Astrocyte of the hippocampus (primary cell): Measurements from ENCODE around the gene EXOC1.
"Not testable (repeated sequence)": the region's sequence is repeated elsewhere in the genome, so short reads cannot be mapped to it uniquely, and the experiment has no call there.

Experiments used
- DNase-seq: peaks from one replicate; pipeline ENCODE4 v3.0.0; 2011; ENCODE audit warnings: low read depth, low spot score

EXOC1 gene, protein sequence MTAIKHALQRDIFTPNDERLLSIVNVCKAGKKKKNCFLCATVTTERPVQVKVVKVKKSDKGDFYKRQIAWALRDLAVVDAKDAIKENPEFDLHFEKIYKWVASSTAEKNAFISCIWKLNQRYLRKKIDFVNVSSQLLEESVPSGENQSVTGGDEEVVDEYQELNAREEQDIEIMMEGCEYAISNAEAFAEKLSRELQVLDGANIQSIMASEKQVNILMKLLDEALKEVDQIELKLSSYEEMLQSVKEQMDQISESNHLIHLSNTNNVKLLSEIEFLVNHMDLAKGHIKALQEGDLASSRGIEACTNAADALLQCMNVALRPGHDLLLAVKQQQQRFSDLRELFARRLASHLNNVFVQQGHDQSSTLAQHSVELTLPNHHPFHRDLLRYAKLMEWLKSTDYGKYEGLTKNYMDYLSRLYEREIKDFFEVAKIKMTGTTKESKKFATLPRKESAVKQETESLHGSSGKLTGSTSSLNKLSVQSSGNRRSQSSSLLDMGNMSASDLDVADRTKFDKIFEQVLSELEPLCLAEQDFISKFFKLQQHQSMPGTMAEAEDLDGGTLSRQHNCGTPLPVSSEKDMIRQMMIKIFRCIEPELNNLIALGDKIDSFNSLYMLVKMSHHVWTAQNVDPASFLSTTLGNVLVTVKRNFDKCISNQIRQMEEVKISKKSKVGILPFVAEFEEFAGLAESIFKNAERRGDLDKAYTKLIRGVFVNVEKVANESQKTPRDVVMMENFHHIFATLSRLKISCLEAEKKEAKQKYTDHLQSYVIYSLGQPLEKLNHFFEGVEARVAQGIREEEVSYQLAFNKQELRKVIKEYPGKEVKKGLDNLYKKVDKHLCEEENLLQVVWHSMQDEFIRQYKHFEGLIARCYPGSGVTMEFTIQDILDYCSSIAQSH

DNA sequence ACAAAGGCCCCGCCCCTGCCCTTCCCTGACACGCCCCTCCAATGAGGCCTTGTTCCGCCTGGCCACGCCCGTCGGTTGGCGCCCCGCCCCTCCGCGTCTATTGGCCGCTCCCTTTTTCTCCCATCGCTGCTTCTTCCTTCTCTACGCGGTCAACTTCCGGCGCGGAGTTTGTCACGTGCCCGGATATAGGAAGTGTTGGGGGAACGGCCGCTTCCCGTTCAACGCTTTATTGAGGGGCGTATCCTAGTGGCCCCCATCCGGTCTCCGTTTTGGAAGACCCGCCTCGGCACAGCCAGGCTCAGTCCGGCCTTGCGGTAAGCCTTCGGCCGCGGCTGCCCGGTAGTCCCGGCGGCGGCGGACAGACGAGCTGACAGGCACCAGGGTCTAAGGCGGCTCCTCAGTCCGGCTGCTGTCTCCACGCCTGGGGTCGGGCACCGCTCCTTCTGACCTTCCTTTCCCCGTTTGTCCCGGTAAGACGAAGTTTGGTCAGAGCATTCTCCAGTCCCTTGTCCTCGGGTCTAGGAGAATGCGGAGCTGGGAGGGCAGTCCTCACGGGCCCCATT, at the start of gene EXOC1:
Gene EXOC1 (plus strand): TSS at position 165 of the 563 bp plus-strand sequence. CDS start 4,676 bp downstream, outside the sequence.
- peak; percentile 98 for DNase-seq

DNA sequence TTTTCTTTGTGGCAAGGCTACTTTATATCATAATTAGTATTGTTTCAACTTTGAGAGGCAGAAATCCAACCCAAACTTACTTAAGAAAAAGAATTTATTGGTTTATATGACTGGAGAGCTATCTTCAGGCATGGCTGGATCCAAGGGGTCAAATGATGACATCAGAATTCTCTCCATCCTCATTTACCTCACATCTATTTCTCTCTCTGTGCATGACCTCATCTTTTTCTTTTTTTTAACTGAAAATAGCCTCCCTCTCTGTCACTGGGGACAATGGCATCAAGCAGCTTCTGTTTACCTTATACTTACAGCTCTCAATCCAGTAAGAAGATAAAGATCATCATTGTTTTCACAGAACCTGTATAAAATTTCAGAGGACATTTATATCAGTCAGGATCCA, 45.9 kb upstream of the EXOC1 start:
- DNase-seq: no peak

DNA sequence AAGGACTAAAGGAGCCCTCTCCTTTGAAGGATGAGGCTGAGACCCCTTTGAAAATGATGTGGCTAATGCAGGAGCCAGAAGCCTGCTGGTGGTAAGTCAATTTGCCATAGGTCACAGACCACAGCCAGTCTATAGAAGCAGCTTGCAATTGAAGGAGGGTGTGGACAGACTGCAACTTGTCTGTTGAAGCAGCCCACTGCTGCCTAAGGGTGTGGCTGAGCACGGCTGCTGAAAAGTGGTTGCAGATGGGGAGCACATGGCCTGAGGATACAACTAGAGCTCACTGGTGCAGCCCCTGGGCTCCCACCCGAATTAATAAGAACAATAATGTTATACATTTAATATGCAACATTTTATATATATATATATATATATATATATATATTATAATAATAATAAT, 45.3 kb upstream of the EXOC1 start:
- no peak for DNase-seq

DNA sequence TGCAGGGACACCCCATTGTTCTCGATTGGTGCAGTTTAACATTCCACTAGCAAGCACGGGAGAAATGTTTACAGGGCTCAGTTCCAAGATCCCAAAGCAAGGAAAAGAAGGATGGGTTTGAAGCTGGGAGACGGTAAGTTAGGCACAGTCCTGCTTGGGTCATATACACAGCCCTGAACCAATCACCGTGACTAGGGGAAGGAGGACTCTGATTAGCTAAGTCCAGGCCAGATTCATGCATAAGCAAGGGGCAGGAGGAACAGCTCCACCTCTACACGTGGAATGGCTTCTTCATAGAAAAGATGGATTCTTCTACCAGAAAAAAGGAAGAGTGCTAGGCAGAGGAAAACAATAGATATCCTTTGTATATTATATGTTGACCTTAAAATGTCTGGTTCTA, 44.8 kb upstream of the EXOC1 start:
- no peak for DNase-seq

DNA sequence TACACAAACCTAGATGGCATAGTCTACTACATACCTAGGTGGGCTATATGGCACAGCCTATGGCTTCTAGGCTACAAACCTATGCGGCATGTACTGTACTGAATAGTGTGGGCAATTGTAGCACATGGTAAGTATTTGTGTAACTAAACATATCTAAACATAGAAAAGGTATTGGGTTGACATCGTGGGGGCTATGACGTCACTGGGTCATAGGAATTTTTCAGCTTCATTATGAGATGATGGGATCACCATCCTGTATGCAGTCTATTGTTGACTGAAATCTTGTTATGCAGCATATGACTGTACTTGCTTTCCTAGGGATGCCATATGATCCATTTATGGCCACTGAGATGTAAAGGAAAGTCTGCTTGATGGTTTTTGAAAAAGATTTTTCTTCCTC, 35.8 kb upstream of the EXOC1 start:
- DNase-seq: no peak

DNA sequence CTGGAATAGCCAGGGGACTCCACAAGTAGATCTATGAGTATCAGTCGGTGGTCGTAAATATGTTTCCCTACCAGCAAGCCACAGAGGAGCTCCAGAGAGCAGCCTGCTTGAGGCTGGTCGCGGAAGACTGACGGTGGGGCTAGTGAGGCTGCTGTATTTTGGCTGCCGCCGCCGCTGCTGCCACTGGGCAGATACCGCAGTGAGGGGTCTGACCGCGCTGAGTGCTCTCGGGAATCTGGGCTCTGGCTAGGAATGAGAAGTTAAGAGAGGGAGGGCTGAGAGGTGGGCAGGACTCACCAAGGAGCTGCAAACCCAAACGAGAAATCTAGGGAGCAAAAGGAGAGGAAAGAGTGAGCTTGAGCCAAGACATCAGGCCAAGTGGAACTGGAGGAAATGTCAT, 33.8 kb upstream of the EXOC1 start, which contains the start of gene EXOC1L:
Gene EXOC1L (plus strand): TSS at position 157 of the 400 bp plus-strand sequence. CDS start 237 bp downstream, at position 394.
- DNase-seq: peak; percentile 72

DNA sequence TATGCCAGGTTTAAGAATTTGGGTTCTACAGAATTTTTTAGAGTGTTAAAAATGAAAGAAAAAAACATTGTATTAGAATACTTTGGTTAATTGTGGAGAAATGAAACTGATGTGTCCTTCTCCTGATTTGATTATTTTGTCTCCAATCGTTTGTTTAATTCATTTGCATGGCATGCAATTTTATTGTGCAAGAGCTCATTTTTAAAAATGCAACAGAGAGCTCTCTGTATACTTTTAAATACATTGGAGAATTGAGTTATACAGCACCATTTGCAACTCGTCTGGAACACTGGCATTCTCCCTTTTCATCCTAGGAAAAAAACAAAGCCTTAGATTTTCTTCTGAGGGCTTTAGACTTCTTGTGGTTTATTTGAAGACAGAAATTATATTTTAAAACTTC, 33.2 kb upstream of the EXOC1 start:
- DNase-seq: no peak

DNA sequence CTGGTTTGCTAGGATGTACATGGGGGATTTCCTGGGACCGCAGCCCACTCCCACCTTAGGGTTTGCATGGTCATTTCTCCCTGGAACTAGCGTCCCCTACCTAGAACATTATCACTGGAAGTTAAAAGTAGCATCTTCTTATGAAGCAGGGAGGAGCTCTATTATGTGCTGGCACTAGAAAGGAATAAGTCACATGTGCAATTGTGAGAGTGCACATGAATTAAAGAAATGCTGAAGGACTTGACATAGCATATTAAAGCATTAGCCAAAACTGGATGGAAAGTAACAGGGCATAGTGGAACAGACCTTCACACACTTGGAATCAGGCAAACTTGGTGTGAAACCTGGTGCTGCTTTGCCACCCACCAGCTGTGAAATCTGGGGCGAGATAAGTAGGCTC, 31.1 kb upstream of the EXOC1 start:
- no peak for DNase-seq

DNA sequence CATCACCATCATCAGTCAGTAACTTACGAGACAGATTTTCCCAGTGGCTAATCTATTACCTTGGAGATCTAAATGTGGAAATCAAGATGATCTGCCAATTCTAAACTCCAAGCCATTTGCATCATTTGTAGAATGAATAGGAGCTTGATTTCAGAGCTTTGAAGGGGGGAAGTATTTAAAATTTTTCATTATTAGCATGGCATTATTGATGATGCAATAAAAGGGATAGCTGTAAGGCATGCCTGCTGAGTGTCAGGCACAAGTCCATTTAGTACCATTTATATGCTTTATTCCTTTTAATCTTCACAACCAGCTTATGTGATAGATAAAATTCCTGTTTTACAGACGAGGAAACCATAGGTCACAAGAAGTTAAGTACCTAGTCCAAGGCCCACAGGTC, 28.6 kb upstream of the EXOC1 start:
- no peak for DNase-seq

DNA sequence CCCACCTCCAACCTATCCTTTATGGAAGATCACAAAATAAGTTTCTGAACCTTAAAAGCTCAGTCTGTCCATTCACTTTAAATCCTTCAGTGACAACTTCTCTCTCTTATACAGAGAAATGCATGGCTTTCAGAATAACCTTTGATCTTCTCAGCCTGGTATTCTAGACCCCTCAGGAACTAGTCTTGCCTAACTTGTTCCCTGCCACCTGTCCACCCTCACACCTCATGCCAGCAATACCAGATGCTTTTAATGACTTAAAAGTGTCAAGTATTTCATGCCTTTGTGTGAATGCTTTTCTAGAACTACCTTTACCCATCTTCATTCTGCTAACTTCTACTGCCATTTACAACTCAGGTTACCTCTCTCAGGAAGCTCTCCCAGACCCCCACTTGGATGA, 26.5 kb upstream of the EXOC1 start:
- no peak for DNase-seq

DNA sequence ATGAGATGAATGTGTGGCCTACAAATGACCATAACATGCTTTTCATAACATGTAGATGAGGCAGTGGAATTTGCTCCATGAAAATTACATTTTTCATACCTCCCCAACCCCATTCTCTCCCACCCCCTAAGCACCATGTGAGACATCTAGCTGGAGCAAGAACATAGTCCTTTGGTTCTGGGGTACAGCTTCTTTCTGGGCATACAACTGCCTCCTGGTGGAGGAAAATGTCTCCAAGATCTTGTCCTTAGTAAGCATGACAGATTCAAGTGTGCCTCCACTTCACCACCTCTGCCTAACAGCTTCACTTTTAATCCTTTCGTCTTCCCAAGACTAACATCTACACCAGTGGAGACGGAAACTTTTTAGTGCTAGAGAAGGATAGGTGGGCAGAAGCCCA, 25.9 kb upstream of the EXOC1 start:
- no peak for DNase-seq

DNA sequence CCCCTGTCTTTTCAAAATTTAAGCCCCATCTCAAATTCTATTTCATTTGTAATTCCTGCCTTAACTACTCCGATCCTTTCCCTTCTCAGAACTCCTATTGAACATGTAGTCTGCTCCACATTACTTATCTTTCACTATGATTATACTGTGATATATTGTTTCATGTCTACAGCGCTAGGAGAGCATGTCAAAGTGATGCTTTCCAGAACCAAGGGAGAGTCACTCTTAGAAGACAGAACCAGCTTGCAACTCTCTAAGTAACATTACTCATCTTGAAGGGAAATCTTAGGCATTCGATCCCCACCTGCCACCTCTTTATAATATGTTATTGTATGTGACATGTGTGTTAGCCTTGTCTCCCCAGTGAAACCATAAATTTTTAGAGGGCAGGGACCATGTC, 23.4 kb upstream of the EXOC1 start:
- no peak for DNase-seq

DNA sequence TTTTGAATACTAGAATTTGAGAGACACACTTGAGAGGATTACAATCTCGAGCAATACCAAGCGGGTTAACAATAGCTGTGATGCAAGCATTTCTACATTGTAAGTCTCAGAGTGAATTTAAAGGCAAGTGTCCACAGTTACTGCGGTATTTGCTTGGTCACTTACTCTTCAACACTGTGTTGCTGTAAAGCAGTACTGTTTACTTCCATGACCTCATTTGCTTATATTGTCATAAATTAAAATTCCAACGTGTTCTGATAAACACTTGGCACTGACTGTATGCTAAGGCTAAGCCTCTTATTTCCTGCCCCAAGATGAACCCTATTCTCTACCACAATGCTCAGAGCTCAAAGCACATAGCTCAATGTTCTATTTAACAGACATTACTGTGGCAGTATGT, 22.7 kb upstream of the EXOC1 start:
- peak; percentile 10 for DNase-seq

DNA sequence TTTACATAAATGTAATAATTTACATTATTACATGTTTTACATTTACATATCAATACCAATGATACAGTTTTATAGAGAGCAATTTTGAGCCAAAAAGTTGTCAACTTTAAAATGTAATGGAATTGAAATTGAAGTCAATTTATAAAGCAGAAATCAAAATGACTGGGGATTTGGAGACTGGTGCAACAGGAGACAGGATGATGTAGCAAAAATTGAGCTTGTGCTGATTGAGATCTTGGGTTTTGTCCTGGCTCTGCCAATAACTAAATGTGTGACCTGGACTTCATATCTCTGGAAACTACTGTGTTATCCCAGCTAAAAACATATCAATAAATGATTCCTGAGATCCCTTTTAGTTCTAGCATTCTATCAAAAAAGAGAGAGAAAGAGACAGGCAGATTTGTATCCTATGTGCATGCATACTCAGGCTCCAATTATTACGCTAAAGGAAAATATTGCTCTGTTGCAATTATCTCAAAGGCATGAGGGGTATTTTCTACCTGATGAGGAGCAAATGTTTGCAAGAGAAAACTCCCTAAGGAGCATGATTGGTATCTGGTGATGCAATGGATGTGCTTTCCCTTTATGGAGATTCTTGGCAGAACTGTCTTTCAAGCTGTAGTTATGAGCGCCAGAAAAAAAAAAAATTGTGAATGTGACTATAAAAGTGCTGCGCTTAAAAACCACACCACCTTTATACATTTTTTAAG, 19.2 kb upstream of the EXOC1 start:
- DNase-seq: no peak

DNA sequence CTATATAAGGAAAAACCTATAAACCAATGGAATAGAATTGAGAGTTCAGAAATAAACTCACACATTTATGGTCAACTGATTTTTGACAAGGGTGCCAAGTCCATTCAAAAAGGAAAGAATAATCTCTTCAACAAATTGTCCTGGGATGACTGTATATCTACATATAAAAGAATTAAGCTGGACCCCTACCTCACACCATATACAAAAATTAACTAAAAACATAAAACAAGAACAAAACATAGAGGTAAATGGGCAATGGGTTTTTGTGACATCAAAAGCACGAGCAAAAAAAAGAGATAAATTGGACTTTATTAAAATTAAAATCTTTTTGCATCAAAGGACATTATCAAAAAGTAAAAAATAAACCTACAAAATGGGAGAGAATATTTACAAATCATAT, 15.5 kb upstream of the EXOC1 start:
- DNase-seq: no peak

DNA sequence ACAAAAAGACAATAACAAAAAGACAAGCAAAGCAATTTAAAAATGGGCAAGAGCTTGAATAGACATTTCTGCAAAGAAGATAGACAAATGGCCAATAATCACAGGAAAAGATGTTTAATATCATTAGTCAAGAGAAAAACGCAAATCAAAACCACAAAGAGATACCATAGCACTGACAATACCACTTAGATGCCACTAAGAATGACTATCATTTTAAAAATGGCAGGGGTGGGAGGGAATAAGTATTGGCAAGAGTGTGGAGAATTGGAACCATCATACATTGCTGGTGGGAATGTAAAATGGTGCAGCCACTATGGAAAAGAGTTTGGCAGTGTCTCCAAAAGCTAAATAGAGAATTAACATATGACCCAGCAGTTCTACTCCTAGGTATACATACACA, 15.1 kb upstream of the EXOC1 start:
- no peak for DNase-seq

DNA sequence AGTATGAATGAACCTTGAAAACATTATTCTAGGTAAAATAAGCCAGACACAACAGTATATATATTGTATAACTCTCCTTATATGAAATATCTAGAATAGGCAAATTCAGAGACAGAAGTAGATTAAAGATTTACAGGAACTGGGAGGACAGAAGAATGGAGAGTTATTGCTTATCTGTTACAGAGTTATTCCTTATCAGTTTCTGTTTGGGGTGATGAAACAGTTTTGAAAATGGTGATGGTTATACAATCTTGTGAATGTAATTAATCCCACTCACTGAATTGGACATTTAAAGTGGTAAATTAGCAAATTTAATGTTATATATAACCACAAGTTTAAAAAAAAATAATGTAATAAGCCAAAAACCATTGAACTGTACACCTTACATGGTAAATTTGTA, 14.5 kb upstream of the EXOC1 start:
- DNase-seq: no peak

DNA sequence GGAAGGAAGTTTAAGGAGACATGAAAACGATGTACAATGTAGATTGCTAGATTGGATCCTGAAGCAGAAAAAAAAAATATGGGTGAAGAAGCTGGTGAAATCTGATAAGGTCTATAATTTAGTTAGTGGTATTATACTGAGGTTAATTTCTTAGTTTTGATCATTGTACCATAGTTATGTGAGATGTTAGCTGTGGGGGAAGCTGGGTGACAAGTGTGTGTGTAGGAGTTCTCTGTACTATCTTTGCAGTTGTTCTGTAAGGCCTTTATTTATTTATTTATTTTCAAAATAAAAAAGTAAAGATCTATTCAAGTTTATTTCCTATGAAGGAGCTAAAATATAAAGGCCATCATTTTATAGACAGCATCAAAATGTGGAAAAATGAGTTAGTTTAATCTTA, 12.5 kb upstream of the EXOC1 start:
- DNase-seq: no peak

DNA sequence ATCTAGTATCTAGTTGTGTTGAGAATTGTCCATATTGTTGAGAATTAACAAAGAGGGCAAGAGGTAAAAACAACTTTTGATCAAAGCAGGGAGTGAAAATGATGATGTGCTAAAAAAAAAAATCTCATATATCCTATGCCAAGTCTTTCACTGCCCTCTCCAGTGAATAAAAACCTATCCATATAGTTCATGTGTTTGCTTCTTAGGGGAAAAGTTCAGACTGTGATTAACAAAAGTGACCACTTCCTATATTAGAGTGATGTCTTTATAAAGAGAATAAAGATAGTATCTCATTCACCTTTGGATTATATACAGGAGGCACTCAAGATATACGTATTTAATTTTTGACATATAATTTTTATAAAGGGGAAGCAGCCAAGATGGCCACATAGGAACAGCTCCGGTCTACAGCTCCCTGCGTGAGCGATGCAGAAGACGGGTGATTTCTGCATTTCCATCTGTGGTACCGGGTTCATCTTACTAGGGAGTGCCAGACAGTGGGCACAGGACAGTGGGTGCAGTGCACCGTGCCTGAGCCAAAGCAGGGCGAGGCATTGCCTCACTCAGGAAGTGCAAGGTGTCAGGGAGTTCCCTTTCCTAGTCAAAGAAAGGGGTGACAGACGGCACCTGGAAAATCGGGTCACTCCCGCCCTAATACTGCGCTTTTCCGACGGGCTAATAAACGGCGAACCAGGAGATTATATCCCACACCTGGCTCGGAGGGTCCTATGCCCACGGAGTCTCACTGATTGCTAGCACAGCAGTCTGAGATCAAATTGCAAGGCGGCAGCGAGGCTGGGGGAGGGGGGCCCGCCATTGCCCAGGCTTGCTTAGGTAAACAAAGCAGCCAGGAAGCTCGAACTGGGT, 11.8 kb upstream of the EXOC1 start:
- not testable (repeated sequence) for DNase-seq

DNA sequence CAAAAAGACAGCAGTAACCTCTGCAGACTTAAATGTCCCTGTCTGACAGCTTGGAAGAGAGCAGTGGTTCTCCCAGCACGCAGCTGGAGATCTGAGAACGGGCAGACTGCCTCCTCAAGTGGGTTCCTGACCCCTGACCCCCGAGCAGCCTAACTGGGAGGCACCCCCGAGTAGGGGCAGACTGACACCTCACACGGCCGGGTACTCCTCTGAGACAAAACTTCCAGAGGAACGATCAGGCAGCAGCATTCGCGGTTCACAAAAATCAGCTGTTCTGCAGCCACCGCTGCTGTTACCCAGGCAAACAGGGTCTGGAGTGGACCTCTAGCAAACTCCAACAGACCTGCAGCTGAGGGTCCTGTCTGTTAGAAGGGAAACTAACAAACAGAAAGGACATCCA, 11.1 kb upstream of the EXOC1 start:
- DNase-seq: not testable (repeated sequence)

DNA sequence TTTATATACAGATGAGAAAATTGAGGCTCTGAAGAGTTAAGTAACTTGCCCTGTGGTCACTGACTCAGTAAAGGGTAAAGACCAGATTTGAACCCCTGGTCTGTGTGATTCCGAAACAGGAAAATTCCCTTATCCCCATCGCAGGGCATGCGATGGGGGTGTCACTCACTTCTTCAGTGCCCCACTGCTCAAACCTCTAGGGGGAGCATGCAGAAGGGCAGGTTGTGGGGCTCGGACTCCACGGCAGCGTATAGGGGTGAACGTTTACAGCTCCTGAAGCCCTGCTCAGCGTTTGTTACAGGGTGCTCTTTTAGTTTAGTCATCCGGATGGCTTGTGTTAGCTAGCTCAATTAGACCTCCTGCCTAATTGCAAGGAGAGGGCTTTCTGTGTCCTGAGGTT, 3.7 kb upstream of the EXOC1 start:
- DNase-seq: no peak
